ENCODE measurements around the gene KNG1.

KNG1 gene

GRCh38 chr3:186717039-186717457 is at the start of gene KNG1:
Gene KNG1, plus strand, starts transcription at chr3:186717359. Its CDS starts 184 bp downstream, at chr3:186717543.
- no peak within 1 kb of the TSS for H3K27ac ChIP-seq
- TF ChIP-seq CTCF (conservative IDR thresholded peaks at IDR 0.05), result no peak

GRCh38 chr3:186668426-186668825 is 48.7 kb upstream of the KNG1 start:
- TF ChIP-seq CTCF (conservative IDR thresholded peaks at IDR 0.05), result no peak
- no peak overlapping the region for H3K27ac ChIP-seq

- no peak for TF ChIP-seq CTCF (conservative IDR thresholded peaks at IDR 0.05)
- H3K27ac ChIP-seq, result no peak overlapping the region
Observed at GRCh38 chr3:186669378-186670084, 47.6 kb upstream of the KNG1 start.

GRCh38 chr3:186670155-186670554 is 47.0 kb upstream of the KNG1 start:
- H3K27ac ChIP-seq, result no peak overlapping the region
- TF ChIP-seq CTCF (conservative IDR thresholded peaks at IDR 0.05), result no peak

- TF ChIP-seq CTCF (conservative IDR thresholded peaks at IDR 0.05), result no peak
- no peak overlapping the region for H3K27ac ChIP-seq
Observed at GRCh38 chr3:186671051-186671450, 46.1 kb upstream of the KNG1 start.

GRCh38 chr3:186678604-186679003 is 38.6 kb upstream of the KNG1 start:
- H3K27ac ChIP-seq, result no peak overlapping the region
- no peak for TF ChIP-seq CTCF (conservative IDR thresholded peaks at IDR 0.05)

GRCh38 chr3:186679151-186679550 is 38.0 kb upstream of the KNG1 start:
- no peak overlapping the region for H3K27ac ChIP-seq
- no peak for TF ChIP-seq CTCF (conservative IDR thresholded peaks at IDR 0.05)

Measured in VCaP (cell line).